ENCODE measurements around the gene KIAA1755.

Gene KIAA1755

GRCh38 chr20:38216746-38217595, 43.6 kb downstream of the KIAA1755 start:
- H4K20me1 ChIP-seq (ENCODE audit: low read depth, low read length): no peaks in the 10 kb centered on the region
- H3K9me3 ChIP-seq (ENCODE audit: insufficient read depth, low read length): no peaks in the 10 kb centered on the region
- no peaks in the 10 kb centered on the region for H3K79me2 ChIP-seq (ENCODE audit: insufficient read depth, low read length)
- no peak overlapping the region for H3K27ac ChIP-seq (ENCODE audit: low read depth, low read length)
- H3K9me2 ChIP-seq (replicated peaks; ENCODE audit: insufficient read depth, low read length): no peaks in the 10 kb centered on the region
- no peak for TF ChIP-seq EZH2phosphoT487 (conservative IDR thresholded peaks at IDR 0.05; ENCODE audit: low read length)
- no peak for TF ChIP-seq CTCF (IDR thresholded peaks at IDR 0.05; ENCODE audit: insufficient read depth, low read length, poor library complexity, severe bottlenecking)
- no peak overlapping the region for H3K9ac ChIP-seq (ENCODE audit: low read length)
- H2AFZ ChIP-seq (ENCODE audit: low read depth, low read length, severe bottlenecking): no peak overlapping the region
- no peak overlapping the region for H3K4me3 ChIP-seq (ENCODE audit: insufficient read depth, low read length, poor library complexity, severe bottlenecking)
- H3F3A ChIP-seq (ENCODE audit: insufficient read depth): no peaks in the 10 kb centered on the region
- H3K4me2 ChIP-seq (ENCODE audit: low read depth, low read length, poor library complexity, severe bottlenecking): no peak overlapping the region
- no peaks in the 10 kb centered on the region for H3K27me3 ChIP-seq (ENCODE audit: low read length)
- H3K36me3 ChIP-seq (ENCODE audit: low read length): no peaks in the 10 kb centered on the region

- H3F3A ChIP-seq (ENCODE audit: insufficient read depth): no peaks in the 10 kb centered on the region
- H3K9ac ChIP-seq (ENCODE audit: low read length): no peak overlapping the region
- no peaks in the 10 kb centered on the region for H3K27me3 ChIP-seq (ENCODE audit: low read length)
- no peaks in the 10 kb centered on the region for H3K79me2 ChIP-seq (ENCODE audit: insufficient read depth, low read length)
- H3K9me2 ChIP-seq (replicated peaks; ENCODE audit: insufficient read depth, low read length): no peaks in the 10 kb centered on the region
- no peaks in the 10 kb centered on the region for H4K20me1 ChIP-seq (ENCODE audit: low read depth, low read length)
- no peak overlapping the region for H2AFZ ChIP-seq (ENCODE audit: low read depth, low read length, severe bottlenecking)
- H3K36me3 ChIP-seq (ENCODE audit: low read length): no peaks in the 10 kb centered on the region
- no peak overlapping the region for H3K4me3 ChIP-seq (ENCODE audit: insufficient read depth, low read length, poor library complexity, severe bottlenecking)
- TF ChIP-seq CTCF (IDR thresholded peaks at IDR 0.05; ENCODE audit: insufficient read depth, low read length, poor library complexity, severe bottlenecking): no peak
- no peak for TF ChIP-seq EZH2phosphoT487 (conservative IDR thresholded peaks at IDR 0.05; ENCODE audit: low read length)
- H3K27ac ChIP-seq (ENCODE audit: low read depth, low read length): no peak overlapping the region
- H3K9me3 ChIP-seq (ENCODE audit: insufficient read depth, low read length): no peaks in the 10 kb centered on the region
- no peak overlapping the region for H3K4me2 ChIP-seq (ENCODE audit: low read depth, low read length, poor library complexity, severe bottlenecking)
These were observed 44.3 kb downstream of the KIAA1755 start for GRCh38 chr20:38216201-38216600.

GRCh38 chr20:38215194-38216182, 45.0 kb downstream of the KIAA1755 start:
- no peak overlapping the region for H3K4me2 ChIP-seq (ENCODE audit: low read depth, low read length, poor library complexity, severe bottlenecking)
- no peak overlapping the region for H3K27ac ChIP-seq (ENCODE audit: low read depth, low read length)
- no peaks in the 10 kb centered on the region for H4K20me1 ChIP-seq (ENCODE audit: low read depth, low read length)
- no peaks in the 10 kb centered on the region for H3F3A ChIP-seq (ENCODE audit: insufficient read depth)
- H3K9me2 ChIP-seq (replicated peaks; ENCODE audit: insufficient read depth, low read length): no peaks in the 10 kb centered on the region
- H3K36me3 ChIP-seq (ENCODE audit: low read length): no peaks in the 10 kb centered on the region
- no peaks in the 10 kb centered on the region for H3K9me3 ChIP-seq (ENCODE audit: insufficient read depth, low read length)
- no peaks in the 10 kb centered on the region for H3K79me2 ChIP-seq (ENCODE audit: insufficient read depth, low read length)
- H2AFZ ChIP-seq (ENCODE audit: low read depth, low read length, severe bottlenecking): no peak overlapping the region
- no peak for TF ChIP-seq CTCF (IDR thresholded peaks at IDR 0.05; ENCODE audit: insufficient read depth, low read length, poor library complexity, severe bottlenecking)
- TF ChIP-seq EZH2phosphoT487 (conservative IDR thresholded peaks at IDR 0.05; ENCODE audit: low read length): no peak
- H3K9ac ChIP-seq (ENCODE audit: low read length): no peak overlapping the region
- no peak overlapping the region for H3K4me3 ChIP-seq (ENCODE audit: insufficient read depth, low read length, poor library complexity, severe bottlenecking)
- H3K27me3 ChIP-seq (ENCODE audit: low read length): no peaks in the 10 kb centered on the region

Data from SU-DHL-6 (cell line).